Activated CD4-positive, alpha-beta T cell treated with anti-CD3 and anti-CD28 coated beads, Interleukin-2, Interleukin-6, amounts not matched to agents 100 ng/mL and 50 ng/mL, durations not matched to agents 16 hours and 8 hours (primary cell): Measurements from ENCODE around the gene GGA1.
"Not testable (repeated sequence)": the region's sequence is repeated elsewhere in the genome, so short reads cannot be mapped to it uniquely, and the experiment has no call there.

Experiments
- DNase-seq: peaks from one replicate; pipeline ENCODE4 v3.0.0-alpha.2; 2020

The GGA1 gene

GRCh38 chr22:37571258-37571991 lies 37.2 kb upstream of the GGA1 start:
- no peak for DNase-seq

GRCh38 chr22:37571992-37572373 lies 36.7 kb upstream of the GGA1 start:
- DNase-seq, result no peak

GRCh38 chr22:37575490-37576003 lies 33.1 kb upstream of the GGA1 start:
- no peak for DNase-seq

GRCh38 chr22:37578002-37578401 lies 30.6 kb upstream of the GGA1 start:
- no peak for DNase-seq

- DNase-seq, result no peak
These were observed 27.1 kb upstream of the GGA1 start for GRCh38 chr22:37581504-37581903.

GRCh38 chr22:37582526-37582925 lies 26.1 kb upstream of the GGA1 start:
- no peak for DNase-seq

GRCh38 chr22:37588546-37589215 lies 20.0 kb upstream of the GGA1 start:
- no peak for DNase-seq

- no peak for DNase-seq
These were observed 19.0 kb upstream of the GGA1 start for GRCh38 chr22:37589636-37590035.

GRCh38 chr22:37591081-37591480 lies 17.6 kb upstream of the GGA1 start:
- DNase-seq, result not testable (repeated sequence)

- no peak for DNase-seq
These were observed 16.7 kb upstream of the GGA1 start for GRCh38 chr22:37591823-37592404.

- no peak for DNase-seq
These were observed 14.4 kb upstream of the GGA1 start for GRCh38 chr22:37594237-37594636.

GRCh38 chr22:37599153-37599552 lies 9.5 kb upstream of the GGA1 start:
- DNase-seq, result no peak

GRCh38 chr22:37601203-37601539 lies 7.5 kb upstream of the GGA1 start:
- no peak for DNase-seq

- DNase-seq, result no peak
These were observed 6.8 kb upstream of the GGA1 start for GRCh38 chr22:37601540-37602442.

- not testable (repeated sequence) for DNase-seq
These were observed 5.9 kb upstream of the GGA1 start for GRCh38 chr22:37602546-37603277.

- no peak for DNase-seq
These were observed 4.6 kb upstream of the GGA1 start for GRCh38 chr22:37604074-37604473.

- DNase-seq, result peak; percentile 57
These were observed 3.8 kb upstream of the GGA1 start for GRCh38 chr22:37604875-37605274.

GRCh38 chr22:37607010-37607934 lies 1.4 kb upstream of the GGA1 start:
- peak; percentile 95 for DNase-seq

- DNase-seq, result no peak
These were observed 628 bp upstream of the GGA1 start for GRCh38 chr22:37607935-37608476.

- peak; percentile 23 for DNase-seq
These were observed 862 bp downstream of the GGA1 start for GRCh38 chr22:37609240-37610152.
